HepG2 (cell line): ENCODE measurements around the gene AARS2. TPM values are rescaled to one million over a fixed set of nuclear protein-coding genes. Genes with fewer than 3 reads are reported as not detected.
A peak's percentile ranks its signal among the peaks of the same experiment; 100 is the strongest.

Experiments used
- CHCHD3 ChIP-seq: sonication (generic); formaldehyde crosslinking; IDR thresholded peaks from 2 replicates; pipeline ENCODE4 v1.8.0; 2022; ENCODE audit warnings: mild to moderate bottlenecking, missing genetic modification reagents, moderate library complexity
- FIP1L1 ChIP-seq: fragments of 200-400 bp; formaldehyde crosslinking; IDR thresholded peaks from 2 replicates; pipeline ENCODE4 v1.6.1; 2018; ENCODE audit warnings: low read depth, mild to moderate bottlenecking, low read length, moderate library complexity, borderline replicate concordance; ENCODE audit not compliant: insufficient read depth
- FOXJ3 ChIP-seq: sonication (generic); formaldehyde crosslinking; IDR thresholded peaks from 2 replicates; pipeline ENCODE4 v1.4.0; 2020; ENCODE audit warnings: missing genetic modification reagents, mild to moderate bottlenecking, borderline replicate concordance
- HIVEP1 ChIP-seq: sonication (generic); formaldehyde crosslinking; IDR thresholded peaks from 2 replicates; pipeline ENCODE4 v1.4.0; 2020; ENCODE audit warnings: mild to moderate bottlenecking, missing genetic modification reagents
- MXD1 ChIP-seq: sonication (generic); formaldehyde crosslinking; IDR thresholded peaks from 2 replicates; pipeline ENCODE4 v1.4.0; 2020; ENCODE audit warnings: mild to moderate bottlenecking, missing genetic modification reagents
- NFYB ChIP-seq: sonication (generic); formaldehyde crosslinking; IDR thresholded peaks from 2 replicates; pipeline ENCODE4 v1.4.0; 2020; ENCODE audit warnings: missing genetic modification reagents
- SKI ChIP-seq: fragments of 450-650 bp; IDR thresholded peaks from one replicate; pipeline ENCODE4 v1.6.1; 2018; ENCODE audit warnings: mild to moderate bottlenecking; ENCODE audit not compliant: partially characterized antibody
- SMAD1 ChIP-seq: sonication (generic); formaldehyde crosslinking; IDR thresholded peaks from 2 replicates; pipeline ENCODE4 v1.4.0; 2020; ENCODE audit warnings: missing genetic modification reagents, low read depth, mild to moderate bottlenecking, borderline replicate concordance
- SRSF9 ChIP-seq: fragments of 200-400 bp; formaldehyde crosslinking; IDR thresholded peaks from 2 replicates; pipeline ENCODE4 v1.6.1; 2018; ENCODE audit warnings: borderline replicate concordance, mild to moderate bottlenecking, low read depth, low read length; ENCODE audit not compliant: insufficient read depth, poor library complexity, severe bottlenecking
- SUZ12 ChIP-seq: fragments of 150-350 bp; IDR thresholded peaks from 2 replicates; pipeline ENCODE4 v1.6.1; 2014; ENCODE audit warnings: low read depth, low read length
- TFDP1 ChIP-seq: IDR thresholded peaks from 2 replicates; pipeline ENCODE4 v1.6.1; 2016; ENCODE audit warnings: missing compliant biosample characterization, missing genetic modification reagents, borderline replicate concordance
- ZBTB46 ChIP-seq: sonication (generic); formaldehyde crosslinking; IDR thresholded peaks from 2 replicates; pipeline ENCODE4 v1.4.0; 2020; ENCODE audit warnings: mild to moderate bottlenecking, missing genetic modification reagents, borderline replicate concordance
- ZFP62 ChIP-seq: sonication (generic); formaldehyde crosslinking; IDR thresholded peaks from 2 replicates; pipeline ENCODE4 v1.4.0; 2020; ENCODE audit warnings: missing genetic modification reagents
- ZFP82 ChIP-seq: sonication (generic); formaldehyde crosslinking; IDR thresholded peaks from 2 replicates; pipeline ENCODE4 v1.5.1; 2020; ENCODE audit warnings: mild to moderate bottlenecking, missing genetic modification reagents, borderline replicate concordance
- ZKSCAN8 ChIP-seq: IDR thresholded peaks from 2 replicates; pipeline ENCODE4 v1.6.1; 2016; ENCODE audit warnings: borderline replicate concordance, missing genetic modification reagents, missing compliant biosample characterization
- ZNF276 ChIP-seq: sonication (generic); formaldehyde crosslinking; IDR thresholded peaks from 2 replicates; pipeline ENCODE4 v1.4.0; 2020; ENCODE audit warnings: mild to moderate bottlenecking, low read depth, missing genetic modification reagents
- ZNF564 ChIP-seq: sonication (generic); formaldehyde crosslinking; IDR thresholded peaks from 2 replicates; pipeline ENCODE4 v1.8.1; 2023; ENCODE audit warnings: mild to moderate bottlenecking, missing genetic modification reagents
- ZNF784 ChIP-seq: sonication (generic); formaldehyde crosslinking; IDR thresholded peaks from 2 replicates; pipeline ENCODE4 v1.5.1; 2020; ENCODE audit warnings: missing genetic modification reagents, mild to moderate bottlenecking, borderline replicate concordance
- ZNF879 ChIP-seq: sonication (generic); formaldehyde crosslinking; IDR thresholded peaks from 2 replicates; pipeline ENCODE4 v1.8.1; 2023; ENCODE audit warnings: missing genetic modification reagents
- polyA plus RNA-seq, 8 experiments: library from polyadenylated mRNA; depleted of rRNA in 3 of 8; stranded (reverse) in 7 of 8; unstranded in 1 of 8; fragments of >200 nt; fragmentation: Illumina TruSeq in 4 of 8; extraction: Trizol in 4 of 8; gene quantifications; 2 replicates each; pipeline versions ENCODE4 v1.2.1 to v1.2.3, GENCODE V29; 2011 to 2016; ENCODE audit warnings: low read depth in 4 of 8, missing spikeins in 1 of 8, mixed read lengths in 1 of 8; ENCODE audit not compliant: insufficient read depth in 1 of 8
- total RNA-seq, 5 experiments: library from RNA; depleted of rRNA; stranded (reverse); fragments of >200 nt; fragmentation: Illumina TruSeq; extraction: Trizol; gene quantifications; 2 replicates each; pipeline ENCODE4 v1.2.3, GENCODE V29; 2016; ENCODE audit warnings: low read depth in 1 of 5

Gene AARS2
- total and polyA plus RNA-seq, 2 of the 13 experiments (the other 11 are each of a cell fraction or from before 2014, with no cell fraction given) = 7.5 to 24.1 TPM

- peak; percentile 94 for TF ChIP-seq MXD1 (CRISPR knock-in tag)
- TF ChIP-seq FIP1L1 = peak; percentile 73; the same call in 1 of the 2 replicates
- TF ChIP-seq ZFP82 (CRISPR knock-in tag) = peak; percentile 86; the same call in 1 of the 2 replicates
- TF ChIP-seq TFDP1 (CRISPR knock-in tag) = peak; percentile 97
- TF ChIP-seq SKI = peak; percentile 67
- TF ChIP-seq ZNF879 (CRISPR knock-in tag) = no peak
- TF ChIP-seq HIVEP1 (CRISPR knock-in tag) = peak; percentile 93
- TF ChIP-seq NFYB = peak; percentile 64
- TF ChIP-seq ZNF784 (CRISPR knock-in tag) = peak; percentile 98
- peak; percentile 51; the same call in 1 of the 2 replicates for TF ChIP-seq CHCHD3
- TF ChIP-seq SUZ12 = no peak
- TF ChIP-seq ZKSCAN8 (CRISPR knock-in tag) = peak; percentile 87
- TF ChIP-seq ZBTB46 (CRISPR knock-in tag) = peak; percentile 55; the same call in 1 of the 2 replicates
- peak; percentile 90 for TF ChIP-seq FOXJ3
- TF ChIP-seq ZNF276 (CRISPR knock-in tag) = peak; percentile 89
- TF ChIP-seq ZFP62 (CRISPR knock-in tag) = 0 out of 2 replicates have a peak, but pooled peaks have one; percentile 13
- no peak for TF ChIP-seq SRSF9
- TF ChIP-seq ZNF564 = no peak
- peak; percentile 96; the same call in 1 of the 2 replicates for TF ChIP-seq SMAD1 (CRISPR knock-in tag)
These were observed at the start of gene AARS2 (continued) for GRCh38 chr6:44312901-44313788.
